GM19467 (cell line): Measurements from ENCODE around the gene MBP.
"Not testable (repeated sequence)": the region's sequence is repeated elsewhere in the genome, so short reads cannot be mapped to it uniquely, and the experiment has no call there.

Experiments
- ATAC-seq: cut with Tn5 transposase; IDR thresholded peaks from one replicate; pipeline ENCODE4 v1.9.1; 2021; ENCODE audit warnings: mild to moderate bottlenecking, moderate library complexity; ENCODE audit not compliant: unreplicated experiment

Gene MBP

DNA sequence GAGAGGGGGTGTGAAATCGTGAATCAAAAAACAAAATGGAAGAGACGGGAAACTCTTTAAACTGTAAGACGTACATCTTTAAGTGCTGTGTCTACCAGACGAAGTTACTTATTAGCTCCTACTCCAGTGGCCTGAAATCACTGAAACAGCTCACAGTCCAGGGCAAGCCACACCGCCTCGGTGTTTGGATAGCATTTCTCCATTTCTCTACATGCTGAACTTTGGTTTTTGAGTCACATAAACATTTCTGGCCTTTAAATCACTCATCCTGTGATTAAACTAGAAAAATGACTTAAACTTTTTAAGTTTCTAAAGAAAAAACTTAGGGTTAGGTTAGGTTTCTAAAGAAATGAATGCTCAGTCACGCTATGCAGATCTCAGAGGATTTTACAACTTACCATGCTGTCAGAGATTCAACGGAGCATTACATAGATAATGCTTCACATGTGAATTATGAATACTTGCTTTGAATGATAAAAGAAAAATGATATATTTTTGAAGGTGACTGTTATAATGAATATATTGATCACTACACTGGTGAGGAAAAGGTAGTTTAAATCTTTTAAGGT is 138.4 kb downstream of the MBP start:
- no peak for ATAC-seq

DNA sequence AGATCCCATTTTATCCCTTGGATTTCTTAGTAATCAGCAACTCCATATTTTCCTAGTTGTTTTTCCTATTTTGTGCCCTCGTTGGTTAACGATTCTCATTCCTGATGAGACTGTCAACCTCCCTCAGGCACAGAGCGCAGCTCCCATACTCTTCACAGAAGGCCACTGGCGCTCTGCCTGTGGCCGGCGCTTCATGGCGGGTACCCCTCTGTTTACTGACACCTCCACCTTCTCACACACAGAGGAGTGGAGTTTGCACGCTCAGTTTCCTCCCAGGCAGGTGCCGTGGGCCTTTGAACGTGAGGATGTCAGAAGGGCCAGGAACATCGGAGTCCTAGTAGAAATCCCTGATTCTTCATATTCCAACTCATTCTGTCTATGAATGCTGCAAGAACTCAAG is 139.0 kb downstream of the MBP start:
- no peak for ATAC-seq

GRCh38 chr18:76993085-76993382 is 139.5 kb downstream of the MBP start:
- ATAC-seq: no peak

DNA sequence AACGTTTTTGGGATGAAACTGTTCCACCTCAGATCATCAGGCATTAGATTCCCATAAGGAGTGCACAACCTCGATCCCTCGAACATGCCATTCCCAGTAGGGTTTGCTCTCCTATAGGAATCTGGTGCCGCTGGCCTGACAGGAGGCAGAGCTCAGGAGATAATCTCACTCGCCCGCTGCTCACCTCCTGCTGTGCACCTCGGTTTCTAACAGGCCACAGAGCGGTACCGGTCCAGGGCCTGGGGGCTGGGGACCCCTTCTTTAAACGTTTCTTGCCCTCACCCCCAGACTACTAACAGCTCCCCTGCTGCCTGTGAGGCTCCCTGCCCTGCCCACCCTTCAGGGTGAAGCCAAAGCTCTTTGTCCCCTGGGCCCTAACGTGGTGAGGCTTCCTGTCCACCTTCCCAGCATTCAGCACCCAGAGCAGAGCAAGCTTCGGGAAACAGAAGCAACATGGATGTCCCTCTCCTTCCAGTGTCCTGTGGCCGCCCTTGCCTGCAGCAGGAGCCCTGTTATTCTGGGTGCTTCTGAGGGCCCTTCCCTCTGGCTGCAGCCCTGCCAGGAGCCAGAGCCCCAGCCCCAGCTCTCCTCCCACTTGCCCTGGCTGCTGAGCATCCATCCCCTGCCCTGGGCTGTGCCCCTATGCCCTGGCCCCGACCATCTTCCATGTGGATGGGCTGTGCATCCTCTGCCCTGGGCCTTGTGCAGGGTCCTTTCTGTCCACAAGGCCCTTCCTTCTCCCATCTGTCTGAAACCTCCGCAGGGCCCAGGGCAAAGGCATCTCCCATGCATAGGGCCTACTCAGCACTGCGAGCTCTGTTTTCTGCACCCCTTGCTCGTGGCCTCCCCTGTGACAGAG is 140.1 kb downstream of the MBP start:
- ATAC-seq: no peak

GRCh38 chr18:76991021-76991688 is 141.4 kb downstream of the MBP start:
- ATAC-seq: no peak

- not testable (repeated sequence) for ATAC-seq
Measured at GRCh38 chr18:76990343-76991020, 142.1 kb downstream of the MBP start.

GRCh38 chr18:76989647-76990190 is 142.9 kb downstream of the MBP start:
- no peak for ATAC-seq

DNA sequence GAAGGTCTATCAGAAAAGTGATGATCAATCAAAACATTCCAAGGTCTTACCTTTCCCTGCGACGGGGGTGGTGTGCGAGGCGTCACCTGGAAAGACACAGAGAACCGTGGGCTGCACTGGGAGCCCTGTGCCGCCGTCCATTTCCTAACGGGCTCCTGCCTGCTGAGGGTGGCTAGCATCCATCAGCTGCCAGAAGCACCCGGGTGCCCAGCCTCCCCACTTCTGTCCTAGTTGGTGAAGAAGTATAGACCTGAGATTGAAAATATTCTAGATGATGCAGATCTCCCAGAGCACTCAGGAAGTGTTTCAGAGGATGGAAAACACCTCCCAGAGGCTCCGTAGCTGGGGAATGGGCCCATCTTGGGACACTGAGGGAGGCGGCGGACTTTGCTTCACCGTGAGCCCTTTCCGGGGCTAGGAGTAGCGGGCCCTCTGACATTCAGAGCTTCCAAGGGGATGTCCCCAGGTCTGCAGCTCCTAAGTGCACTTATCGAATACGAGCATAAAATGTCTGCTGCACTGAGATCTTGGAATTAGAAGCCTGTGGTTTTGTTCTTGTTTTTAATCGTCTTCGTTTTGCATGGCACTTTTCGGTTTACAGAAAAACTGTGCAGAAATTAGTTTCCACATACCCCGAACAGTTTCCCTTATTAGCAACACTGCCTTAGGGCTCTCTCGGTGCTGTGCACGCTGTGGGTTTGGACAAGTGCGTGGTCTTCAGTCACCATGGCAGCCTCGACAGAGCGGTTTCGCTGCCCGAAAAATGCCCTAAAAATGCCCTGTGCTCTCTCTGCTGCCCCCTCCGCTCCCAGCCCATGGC is 143.5 kb downstream of the MBP start:
- ATAC-seq: no peak

GRCh38 chr18:76988031-76988826 is 144.4 kb downstream of the MBP start:
- no peak for ATAC-seq

DNA sequence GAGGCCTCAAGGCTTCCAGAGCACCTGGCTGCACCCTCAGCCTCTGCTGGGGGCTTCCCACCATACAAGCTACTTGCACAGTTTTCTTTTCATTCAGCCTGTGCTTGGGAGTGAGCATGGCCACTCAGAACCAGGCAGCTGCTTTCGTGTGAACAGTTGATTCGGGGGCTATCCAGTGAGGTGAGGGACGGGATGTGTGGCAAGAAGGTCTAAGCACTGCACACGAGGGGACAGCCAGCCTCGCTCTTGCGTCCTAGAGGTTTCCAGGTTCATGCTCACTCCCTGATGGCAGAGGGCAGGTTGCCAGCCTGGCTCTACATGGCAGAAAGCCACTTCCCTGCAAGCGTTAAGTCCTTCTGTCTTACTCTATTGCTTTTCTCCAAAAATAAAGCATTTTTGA is 146.2 kb downstream of the MBP start:
- ATAC-seq: no peak

DNA sequence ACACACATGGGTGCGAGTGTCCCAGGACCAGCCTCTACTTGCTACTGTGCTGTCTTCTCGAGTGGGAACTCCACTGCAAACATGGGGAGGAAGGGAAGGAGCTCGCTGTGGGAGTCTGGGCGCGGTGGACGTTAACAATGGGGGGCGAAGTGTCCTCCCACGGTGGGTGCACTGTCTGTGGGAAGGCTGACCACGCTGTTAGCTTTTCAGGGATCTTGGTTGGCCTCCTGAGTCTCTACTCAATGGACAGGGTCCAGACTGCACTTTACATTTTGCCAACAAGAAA is 146.7 kb downstream of the MBP start:
- ATAC-seq: no peak

DNA sequence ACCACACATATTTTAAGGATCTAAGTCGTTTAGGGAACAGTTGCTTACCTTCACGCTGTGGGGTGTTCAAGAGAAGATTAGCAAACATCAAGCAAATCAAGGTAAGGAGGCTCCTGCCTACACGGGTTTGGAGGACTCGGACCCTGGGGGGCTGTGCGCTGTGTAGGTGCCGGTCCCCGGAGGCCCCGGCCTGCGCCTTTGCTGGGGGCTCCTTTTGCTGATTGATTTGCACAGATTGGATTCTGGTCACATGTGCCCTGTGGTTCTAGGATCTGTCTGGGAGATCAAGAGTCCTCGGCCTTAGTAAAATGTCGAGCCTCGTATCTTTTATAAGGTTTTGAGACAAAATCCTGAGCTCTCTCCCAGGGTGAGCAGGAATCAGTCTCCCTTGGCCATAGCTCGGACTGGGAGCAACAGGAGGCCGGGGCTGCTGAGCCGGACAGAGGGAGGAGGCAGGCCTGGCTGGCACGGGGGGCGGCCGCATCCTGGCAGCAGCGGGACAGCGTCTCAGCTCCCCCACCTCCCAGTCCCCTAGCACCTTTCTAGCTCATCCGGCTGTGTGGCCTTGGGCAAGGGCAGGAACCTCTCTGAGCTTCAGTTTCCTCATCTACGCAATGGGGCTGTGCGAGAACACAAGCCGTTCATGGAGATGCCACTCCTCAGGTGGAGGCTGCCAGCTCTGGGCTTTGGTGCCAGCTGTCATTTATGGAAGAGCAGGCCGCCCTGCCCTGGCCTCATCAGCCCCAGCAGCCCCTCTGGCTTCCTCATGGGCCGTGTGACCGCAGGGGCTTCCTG is 147.2 kb downstream of the MBP start:
- ATAC-seq: no peak

DNA sequence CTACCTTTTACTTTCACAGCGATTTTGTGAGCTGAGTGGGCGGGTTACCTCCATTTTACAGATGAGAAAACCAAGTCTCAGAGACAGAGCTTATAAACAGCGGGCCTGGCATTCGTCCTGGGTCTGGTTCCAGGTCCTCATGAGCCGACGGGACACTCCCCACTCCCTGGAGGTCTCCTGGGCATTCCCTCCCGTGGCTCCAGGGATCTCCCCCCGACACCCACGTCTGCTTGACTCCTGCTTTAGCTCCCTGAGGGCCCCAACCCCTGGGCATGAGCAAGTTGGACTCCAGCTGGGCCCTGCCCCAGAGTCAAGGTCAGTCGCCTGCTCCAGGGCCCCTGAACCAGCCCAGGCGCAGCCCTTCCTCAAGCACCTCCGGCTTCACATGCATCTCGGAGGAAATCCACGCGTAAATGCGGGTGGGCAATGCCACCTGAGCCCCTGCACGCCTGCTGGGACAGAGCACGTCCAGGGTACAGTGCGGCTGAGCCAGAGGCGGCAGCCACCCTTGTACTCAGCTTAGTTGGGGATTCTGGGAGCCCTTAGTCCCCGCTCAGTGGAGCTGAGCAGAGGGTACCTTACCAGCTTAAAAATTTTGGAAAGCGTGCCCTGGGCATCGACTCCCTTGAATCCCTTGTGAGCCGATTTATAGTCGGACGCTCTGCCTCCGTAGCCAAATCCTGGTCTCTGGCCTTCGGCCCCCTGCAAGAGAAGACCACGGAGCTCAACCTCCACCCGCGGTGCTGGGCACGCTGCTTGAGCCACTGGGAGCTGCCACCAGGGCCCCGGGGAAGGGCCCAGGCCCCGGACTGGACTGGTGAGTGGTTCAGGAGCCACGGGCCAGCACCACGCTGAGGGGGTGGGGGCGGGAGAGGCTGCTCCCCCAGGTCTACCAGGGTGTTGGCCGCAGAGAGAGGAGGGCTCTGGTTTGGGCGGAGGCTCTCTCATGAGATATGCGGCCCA is 148.1 kb downstream of the MBP start:
- no peak for ATAC-seq

DNA sequence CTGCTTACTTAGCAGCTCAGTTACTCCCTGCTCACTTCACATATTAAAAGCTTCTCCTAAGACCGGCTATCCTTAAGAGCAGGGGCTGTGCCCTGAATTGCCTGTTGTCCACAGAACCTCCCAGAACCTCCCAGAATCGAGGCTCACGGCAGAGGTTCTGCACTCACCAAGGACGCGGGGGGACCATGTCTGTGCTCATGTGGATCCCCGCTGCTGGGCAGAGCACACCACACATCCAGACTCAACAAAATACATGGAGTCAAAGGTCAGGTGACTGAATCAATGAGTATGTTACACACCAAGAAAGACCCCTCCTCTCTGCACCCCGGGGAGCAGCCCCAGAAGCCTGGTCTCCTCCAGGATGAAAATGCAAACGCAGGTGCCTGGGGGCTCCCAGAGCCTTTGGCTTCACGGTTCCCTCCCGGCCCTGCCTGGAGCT is 149.0 kb downstream of the MBP start:
- peak; percentile 3 for ATAC-seq

GRCh38 chr18:76982841-76983583 is 149.6 kb downstream of the MBP start:
- ATAC-seq: peak; percentile 74

DNA sequence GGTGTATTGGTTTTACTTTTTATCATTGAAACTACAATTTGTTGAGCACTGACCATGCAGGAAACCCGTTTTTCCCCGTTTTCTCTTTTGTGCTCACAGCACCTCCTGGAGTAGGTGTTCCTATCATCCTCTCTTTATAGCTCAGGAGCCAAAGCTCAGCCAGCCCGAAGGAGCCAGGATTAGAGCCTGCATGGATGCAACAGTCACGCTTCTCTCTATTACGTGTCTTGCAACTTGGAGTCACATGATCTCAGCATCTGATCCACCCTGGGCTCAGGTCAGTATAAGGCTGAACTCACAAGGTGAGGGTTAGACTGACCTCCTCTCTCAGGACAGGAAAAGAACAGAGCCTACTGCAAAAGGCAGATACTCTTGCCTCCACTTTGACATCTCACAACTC is 150.5 kb downstream of the MBP start:
- ATAC-seq: no peak

DNA sequence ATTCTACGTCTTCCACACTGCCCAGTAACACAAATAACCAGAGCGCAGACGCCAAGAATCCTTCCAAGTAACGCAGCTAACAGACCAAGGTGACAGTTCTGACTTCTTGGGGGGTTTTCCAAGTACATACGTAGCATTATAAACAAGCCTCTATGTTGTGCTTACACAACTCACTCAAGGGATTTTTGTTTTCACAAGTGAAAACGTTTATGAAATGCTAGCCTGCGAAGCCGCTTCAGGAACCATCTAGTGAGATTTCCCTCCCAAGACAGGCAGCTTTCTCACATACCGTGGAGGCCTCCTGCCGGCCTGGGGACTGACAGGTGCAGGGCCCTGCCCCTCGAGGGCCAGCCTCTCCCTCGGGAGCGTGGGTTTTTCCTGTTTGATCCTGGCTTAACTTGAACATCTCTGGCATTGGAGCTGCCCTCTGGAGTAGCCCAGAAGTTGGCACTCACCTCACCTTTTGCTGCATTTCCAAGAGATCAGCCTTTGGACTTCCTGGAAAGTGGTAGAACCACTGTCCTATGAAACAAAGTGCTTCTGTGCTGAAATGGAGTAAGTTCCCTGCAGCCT is 151.1 kb downstream of the MBP start:
- peak; percentile 30 for ATAC-seq
